ENCODE measurements around the gene C16orf78. TPM values are rescaled to one million over a fixed set of nuclear protein-coding genes. Genes with fewer than 3 reads are reported as not detected.

The C16orf78 gene
- polyA plus RNA-seq (ENCODE audit: insufficient read length in 3 of 3) = not detected

DNA sequence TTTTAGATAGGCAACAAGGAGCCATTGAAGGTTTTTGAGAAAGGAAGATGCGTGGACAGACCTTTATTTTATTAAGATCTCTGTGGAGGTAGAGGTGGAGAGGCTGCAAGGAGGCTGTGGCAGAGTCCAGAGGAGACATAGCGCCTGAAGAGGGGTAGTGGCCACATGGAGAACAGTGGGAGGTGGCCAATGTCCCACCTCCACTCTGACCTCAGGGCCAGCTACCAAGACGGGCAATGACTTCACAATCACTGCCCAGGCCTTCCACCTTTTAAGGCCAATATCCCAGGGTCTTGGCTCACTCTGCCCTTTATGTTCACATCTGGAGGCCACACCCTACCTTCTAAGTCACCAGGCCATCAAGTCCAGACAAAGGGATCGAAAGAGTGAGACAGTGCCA, at the start of gene C16orf78:
Gene C16orf78 (plus strand): TSS at position 301 of the 400 bp plus-strand sequence. CDS start 136 bp downstream, outside the sequence.
- DNase-seq (ENCODE audit: low read depth in 3 of 3, low spot score in 2 of 3) = no peak

DNA sequence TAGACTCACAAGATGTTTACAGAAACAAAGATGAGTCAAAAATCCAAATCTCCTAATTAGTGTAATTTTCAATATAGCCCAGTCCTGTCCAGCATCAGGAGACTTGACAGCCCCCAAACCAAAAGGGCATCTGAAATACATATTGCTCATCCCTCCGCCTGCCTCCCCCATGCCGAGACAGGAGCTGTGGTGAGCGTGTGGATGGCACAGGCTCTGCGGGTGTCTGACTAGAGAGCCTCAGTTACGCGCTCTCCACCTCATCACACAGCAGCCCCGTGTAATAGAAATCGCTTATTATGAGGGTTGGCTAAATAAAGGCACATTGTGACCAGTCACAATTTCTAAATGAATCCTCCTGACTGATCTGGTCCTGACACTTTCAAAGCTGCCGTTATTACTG, 48.9 kb upstream of the C16orf78 start:
- no peak for DNase-seq (ENCODE audit: low read depth in 3 of 3, low spot score in 2 of 3)

DNA sequence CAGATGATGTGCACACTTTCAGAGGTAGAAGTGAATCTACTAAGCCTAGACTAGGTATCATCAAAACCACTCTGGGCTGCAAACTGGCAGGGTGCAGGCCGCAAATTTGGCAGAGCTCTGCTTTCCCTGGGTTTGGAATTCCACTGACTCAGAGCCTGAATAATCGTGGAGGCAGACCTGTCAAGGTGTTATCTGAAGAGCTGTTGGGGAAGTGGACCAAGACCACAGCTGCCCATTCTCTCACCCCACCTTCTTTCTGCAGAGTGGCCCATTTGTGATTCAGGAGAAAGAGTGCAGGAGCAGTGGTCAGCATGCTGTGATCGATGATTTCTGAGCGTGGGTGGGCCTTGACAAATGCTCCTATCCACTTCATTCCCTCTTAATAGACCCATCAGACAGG, 46.1 kb upstream of the C16orf78 start:
- DNase-seq (ENCODE audit: low read depth in 3 of 3, low spot score in 2 of 3) = no peak

- DNase-seq (ENCODE audit: low read depth in 3 of 3, low spot score in 2 of 3) = no peak
Measured at GRCh38 chr16:49328325-49328724, 45.3 kb upstream of the C16orf78 start.

DNA sequence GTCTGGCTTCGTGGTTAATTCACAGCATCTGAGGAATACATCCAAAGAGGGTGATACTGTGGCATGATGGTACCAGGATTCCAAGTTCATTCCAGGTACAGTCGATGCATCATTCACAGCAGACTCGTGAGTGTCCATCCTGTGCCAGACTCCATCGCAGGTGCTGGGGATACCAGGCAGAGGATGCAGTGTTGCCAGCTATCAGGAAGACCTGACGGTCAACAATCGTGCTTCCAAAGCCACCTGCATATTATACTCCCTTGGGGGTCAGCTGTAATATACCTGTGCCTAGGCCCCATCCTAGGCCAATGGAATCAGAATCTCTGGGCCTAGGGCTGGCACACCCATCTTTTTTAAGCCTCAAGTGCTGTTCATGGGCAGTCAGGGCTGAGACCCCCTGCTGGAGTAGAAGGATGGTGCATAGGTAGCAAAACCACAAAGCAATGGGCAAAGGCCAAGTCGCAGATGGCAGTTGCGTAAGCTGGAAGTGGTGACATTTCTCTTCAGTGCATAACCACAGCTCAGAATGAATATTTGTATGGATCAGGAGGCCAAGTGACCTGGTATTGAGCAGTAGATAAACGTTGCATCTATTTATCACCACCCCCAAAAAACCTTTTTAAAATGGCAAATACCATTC, 42.9 kb upstream of the C16orf78 start:
- DNase-seq (ENCODE audit: low read depth in 3 of 3, low spot score in 2 of 3) = no peak

DNA sequence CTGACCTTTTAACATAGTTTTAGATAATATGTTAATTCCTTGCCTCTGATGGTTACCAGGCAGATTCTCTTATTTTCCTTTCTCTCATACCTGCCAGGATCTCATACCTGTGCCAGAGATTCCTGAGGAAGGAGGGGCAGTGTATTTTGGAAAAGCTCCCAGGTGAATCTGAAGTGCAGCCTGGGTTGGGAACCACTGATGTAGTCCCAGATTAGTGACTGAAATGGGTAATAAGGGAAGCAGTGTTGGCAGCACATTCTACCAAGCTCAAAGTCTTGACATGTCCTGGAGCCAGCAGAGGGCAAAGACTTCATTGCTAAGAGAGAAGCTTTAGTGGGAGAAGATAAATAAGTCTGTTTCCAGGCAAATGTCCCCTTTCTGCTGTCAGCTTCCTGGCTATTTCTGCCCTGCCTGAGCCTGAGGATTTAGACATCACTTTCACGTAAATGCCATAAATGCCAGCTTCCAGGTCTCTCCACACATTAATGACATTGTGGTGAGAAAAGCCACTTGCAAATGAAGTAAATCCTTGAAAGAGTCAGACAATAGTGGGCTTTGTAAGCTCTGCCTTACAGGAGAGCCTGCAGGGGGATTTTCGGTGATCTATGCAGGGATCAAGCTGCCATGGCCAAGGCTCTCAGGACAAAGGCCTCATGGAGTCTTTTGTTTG, 40.9 kb upstream of the C16orf78 start:
- no peak for DNase-seq (ENCODE audit: low read depth in 3 of 3, low spot score in 2 of 3)

GRCh38 chr16:49333259-49333597, 40.4 kb upstream of the C16orf78 start:
- DNase-seq (ENCODE audit: low read depth in 3 of 3, low spot score in 2 of 3) = no peak

DNA sequence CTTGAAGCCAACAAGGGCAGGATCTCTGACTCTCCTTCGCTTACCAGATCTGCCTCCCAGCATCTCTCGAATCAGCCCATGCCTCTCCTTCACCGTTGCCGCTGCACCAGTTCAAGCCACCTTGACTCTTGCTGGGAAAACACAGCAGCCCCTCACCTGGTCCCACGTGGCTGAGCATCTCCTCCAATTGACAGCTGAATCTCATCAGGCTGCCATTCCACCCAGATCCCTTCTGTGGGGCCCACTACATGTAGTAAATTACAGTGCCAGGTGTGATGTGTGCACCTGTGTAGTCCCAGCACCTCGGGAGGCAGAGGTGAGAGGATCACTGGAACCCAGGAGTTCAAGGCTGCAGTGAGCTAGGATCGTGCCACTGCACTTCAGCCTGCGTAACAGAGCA, 37.8 kb upstream of the C16orf78 start:
- no peak for DNase-seq (ENCODE audit: low read depth in 3 of 3, low spot score in 2 of 3)

GRCh38 chr16:49336581-49336980, 37.0 kb upstream of the C16orf78 start:
- DNase-seq (ENCODE audit: low read depth in 3 of 3, low spot score in 2 of 3) = no peak

GRCh38 chr16:49337814-49338350, 35.7 kb upstream of the C16orf78 start:
- DNase-seq (ENCODE audit: low read depth in 3 of 3, low spot score in 2 of 3) = no peak

GRCh38 chr16:49338611-49339265, 34.9 kb upstream of the C16orf78 start:
- no peak for DNase-seq (ENCODE audit: low read depth in 3 of 3, low spot score in 2 of 3)

DNA sequence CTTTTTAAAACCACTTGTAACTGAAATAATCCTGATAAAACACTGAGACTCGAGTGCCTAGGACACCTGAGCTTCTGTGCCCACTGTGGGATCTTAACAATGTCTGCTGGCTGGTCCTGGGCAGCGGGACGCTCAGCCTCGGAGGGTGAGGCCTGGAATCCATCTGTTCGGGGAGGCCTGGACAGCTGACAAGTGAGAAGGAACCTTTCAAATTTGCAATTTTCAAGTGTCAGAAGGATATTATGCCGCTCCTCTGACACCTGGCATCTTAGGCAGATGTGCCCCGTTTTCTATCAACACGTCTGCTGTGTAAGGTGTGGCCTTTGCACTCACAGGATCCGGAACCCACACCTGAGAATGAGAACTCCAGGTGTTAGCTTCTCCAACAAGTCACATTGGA, 33.1 kb upstream of the C16orf78 start:
- DNase-seq (ENCODE audit: low read depth in 3 of 3, low spot score in 2 of 3) = no peak

DNA sequence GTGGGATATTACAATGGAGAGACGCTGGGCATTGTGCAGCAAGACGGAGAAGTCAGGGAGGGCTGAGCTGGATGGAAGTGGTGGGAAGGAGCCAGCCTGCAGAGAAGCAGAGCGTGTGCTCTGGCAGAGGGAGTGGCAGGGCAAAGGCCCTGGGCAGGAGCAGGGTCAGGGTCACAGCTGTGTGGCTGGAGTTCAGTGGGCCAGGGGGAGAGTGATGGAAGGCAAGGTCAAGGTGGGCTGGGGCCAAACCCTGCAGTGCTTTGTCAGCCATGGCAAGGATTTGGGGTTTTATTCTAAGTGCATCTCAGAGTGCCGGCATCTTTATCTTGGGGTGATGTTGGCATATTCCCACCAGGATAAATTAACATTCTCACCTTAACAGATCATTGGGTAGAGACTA, 31.9 kb upstream of the C16orf78 start:
- no peak for DNase-seq (ENCODE audit: low read depth in 3 of 3, low spot score in 2 of 3)

- DNase-seq (ENCODE audit: low read depth in 3 of 3, low spot score in 2 of 3) = no peak
Measured at GRCh38 chr16:49342336-49343265, 31.0 kb upstream of the C16orf78 start.

DNA sequence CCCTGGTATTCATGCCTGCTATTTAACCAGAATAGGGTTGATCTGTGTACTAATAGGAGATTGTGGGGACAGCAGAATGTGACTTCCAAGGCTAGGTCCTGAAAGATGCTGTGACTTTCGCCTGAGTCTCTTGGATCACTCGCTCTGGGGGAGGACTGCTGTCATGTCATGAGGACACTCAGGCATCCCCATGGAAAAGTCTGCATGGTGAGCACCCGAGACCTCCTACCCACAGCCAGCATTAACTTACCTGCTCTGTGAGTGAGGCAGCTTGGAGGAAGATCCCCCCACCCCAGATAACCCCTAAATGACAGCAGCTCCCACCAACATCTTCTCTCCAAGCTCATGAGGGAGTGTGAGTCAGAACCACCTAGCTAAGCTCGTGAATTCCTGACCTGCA, 30.3 kb upstream of the C16orf78 start:
- no peak for DNase-seq (ENCODE audit: low read depth in 3 of 3, low spot score in 2 of 3)

DNA sequence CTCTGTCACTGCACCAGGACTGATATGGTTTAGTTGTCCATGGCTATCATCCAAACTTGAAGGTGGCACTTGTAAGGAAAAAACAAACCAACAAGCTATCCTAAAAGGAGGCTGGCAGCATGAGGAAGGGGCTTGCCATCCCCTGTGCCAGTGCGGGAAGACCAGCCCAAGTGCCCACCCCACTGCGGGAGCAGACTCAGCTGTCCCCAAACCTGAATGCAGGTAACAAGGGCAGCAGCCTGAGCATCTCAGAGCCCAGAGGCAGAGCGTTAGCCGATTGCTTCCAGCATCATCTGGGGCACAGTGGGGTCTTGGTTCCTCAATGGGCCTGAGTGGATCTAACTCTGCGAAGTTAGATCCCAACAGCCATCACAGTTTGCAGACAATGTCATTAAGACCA, 29.2 kb upstream of the C16orf78 start:
- DNase-seq (ENCODE audit: low read depth in 3 of 3, low spot score in 2 of 3) = no peak

DNA sequence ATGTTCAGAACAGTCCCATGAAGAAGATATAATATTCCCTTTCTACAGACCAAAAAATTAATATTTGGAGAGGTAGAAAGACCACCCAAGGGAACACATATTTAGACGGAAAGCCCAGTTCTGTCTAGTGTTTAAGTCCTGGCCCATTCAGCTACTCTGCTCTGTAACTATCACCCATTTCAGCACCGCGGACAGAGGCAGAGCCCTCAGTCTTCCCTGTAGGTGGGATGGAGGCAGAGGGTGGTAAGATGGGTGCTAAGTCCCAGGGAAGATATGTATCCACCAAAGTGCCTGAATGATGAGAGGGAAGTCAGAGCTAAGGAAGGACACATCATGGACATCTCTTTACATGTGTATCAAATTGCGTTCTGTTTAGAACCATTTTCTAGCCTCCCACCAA, 27.8 kb upstream of the C16orf78 start:
- peak in 1 of 3 donors; percentile 9 for DNase-seq (ENCODE audit: low read depth in 3 of 3, low spot score in 2 of 3)

DNA sequence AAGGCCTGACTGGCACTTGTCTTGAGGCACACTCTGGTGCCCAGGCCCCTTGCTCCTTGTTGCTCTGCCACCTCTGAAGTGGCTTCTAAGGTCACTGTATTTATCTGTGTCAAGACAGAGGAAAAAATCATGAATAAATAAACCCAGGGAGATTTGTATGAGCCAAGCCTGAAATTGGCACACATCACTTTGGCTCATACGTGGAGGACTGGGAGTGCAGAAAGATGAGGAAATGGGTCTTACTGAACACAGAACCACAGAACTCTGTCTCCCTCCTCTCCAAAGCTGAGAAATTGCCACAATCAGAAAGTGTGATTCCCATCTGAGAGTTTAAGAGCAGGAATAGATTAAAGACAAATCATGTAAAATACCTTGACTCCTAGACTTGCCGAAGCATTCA, 27.1 kb upstream of the C16orf78 start:
- no peak for DNase-seq (ENCODE audit: low read depth in 3 of 3, low spot score in 2 of 3)

GRCh38 chr16:49347476-49347875, 26.1 kb upstream of the C16orf78 start:
- no peak for DNase-seq (ENCODE audit: low read depth in 3 of 3, low spot score in 2 of 3)

- DNase-seq (ENCODE audit: low read depth in 3 of 3, low spot score in 2 of 3) = no peak
Measured at GRCh38 chr16:49348408-49349176, 25.0 kb upstream of the C16orf78 start.
